B cell (primary cell): ENCODE data around the gene CEACAM5. TPM values are rescaled to one million over a fixed set of nuclear protein-coding genes. Genes with fewer than 3 reads are reported as not detected.
"Not testable (repeated sequence)": the region's sequence is repeated elsewhere in the genome, so short reads cannot be mapped to it uniquely, and the experiment has no call there.

ENCODE experiments used
- ATAC-seq: fragments of 200-7000 bp; cut with Tn5 transposase; one replicate; pipeline ENCODE4 v1.10.0; 2021; ENCODE audit warnings: low read depth, mild to moderate bottlenecking, moderate number of reproducible peaks, moderate library complexity
- CTCF ChIA-PET: fragments of 350-600 bp; sonication (Branson Sonifier 250); formaldehyde crosslinking; loops from one replicate; lab custom pipeline; 2021; ENCODE audit warnings: antibody characterized with exemption, inconsistent platforms; lab: Charles Lee
- POLR2A ChIA-PET: fragments of 350-600 bp; sonication (Branson Sonifier 250); formaldehyde crosslinking; loops from one replicate; lab custom pipeline; 2021; ENCODE audit warnings: antibody characterized with exemption; lab: Charles Lee
- DNase-seq: peaks from one replicate; pipeline ENCODE4 v3.0.0; 2013
- H2AFZ ChIP-seq: 2 replicates; pipeline ENCODE4 v1.6.1; 2012; ENCODE audit warnings: mild to moderate bottlenecking, low read depth, low read length; ENCODE audit not compliant: insufficient read depth, poor library complexity, severe bottlenecking
- H3K27ac ChIP-seq, 2 donors: 1 replicate in 1 of 2; 2 replicates in 1 of 2; pipeline ENCODE4 v1.5.1; 2012 to 2013; ENCODE audit warnings: low read length in 2 of 2, mild to moderate bottlenecking in 2 of 2, moderate library complexity in 1 of 2
- H3K27me3 ChIP-seq, 4 experiments: fragments of 200-600 bp in 1 of 4; sonication (generic) in 1 of 4; replicated peaks in 1 of 4; 1 replicate in 2 of 4; 2 replicates in 2 of 4; pipeline versions ENCODE4 v1.6.1 to v1.7.0; 2013 to 2016; ENCODE audit warnings: low read length in 3 of 4, mild to moderate bottlenecking in 2 of 4, mixed read lengths in 1 of 4, moderate library complexity in 1 of 4; ENCODE audit not compliant: insufficient read depth in 4 of 4, control insufficient read depth in 3 of 4; ENCODE audit errors: control extremely low read depth in 1 of 4
- H3K36me3 ChIP-seq, 2 experiments: replicated peaks in 1 of 2; 1 replicate in 1 of 2; 2 replicates in 1 of 2; pipeline versions ENCODE4 v1.6.1 to v1.7.1; 2013; ENCODE audit warnings: low read length in 1 of 2; ENCODE audit not compliant: insufficient read depth in 2 of 2, control insufficient read depth in 1 of 2; ENCODE audit errors: control extremely low read depth in 1 of 2, extremely low read depth in 1 of 2
- H3K4me1 ChIP-seq, 2 donors: fragments of 200-600 bp in 1 of 2; sonication (generic) in 1 of 2; 1 replicate in 1 of 2; 2 replicates in 1 of 2; pipeline versions ENCODE4 v1.5.1 to v1.6.1; 2013 to 2017; ENCODE audit warnings: low read length in 2 of 2; ENCODE audit not compliant: control insufficient read depth in 2 of 2, insufficient read depth in 2 of 2
- H3K4me2 ChIP-seq: replicated peaks from 2 replicates; pipeline ENCODE3; 2012; ENCODE audit warnings: mild to moderate bottlenecking, low read depth, low read length; ENCODE audit not compliant: poor library complexity, severe bottlenecking
- H3K4me3 ChIP-seq, 5 experiments: fragments of 200-600 bp in 1 of 5; sonication (generic) in 1 of 5; 1 replicate in 3 of 5; 2 replicates in 2 of 5; pipeline versions ENCODE4 v1.5.1 to v1.7.0; 2011 to 2016; ENCODE audit warnings: low read length in 4 of 5, mild to moderate bottlenecking in 4 of 5, low read depth in 2 of 5, control low read depth in 1 of 5, moderate library complexity in 1 of 5; ENCODE audit not compliant: insufficient read depth in 1 of 5; ENCODE audit errors: control extremely low read depth in 1 of 5, extremely low read depth in 1 of 5
- H3K79me2 ChIP-seq: fragments of 200-600 bp; sonication (generic); one replicate; pipeline ENCODE4 v1.6.0; 2016; ENCODE audit warnings: low read length; ENCODE audit not compliant: control insufficient read depth, insufficient read depth
- H3K9ac ChIP-seq: fragments of 200-600 bp; sonication (generic); 2 replicates; pipeline ENCODE4 v1.6.1; 2017; ENCODE audit warnings: mild to moderate bottlenecking, low read length, moderate library complexity
- H3K9me3 ChIP-seq, 3 donors: one replicate each; pipeline versions ENCODE4 v1.6.1 to v1.7.1; 2013; ENCODE audit warnings: low read length in 2 of 3; ENCODE audit not compliant: control insufficient read depth in 2 of 3, insufficient read depth in 1 of 3; ENCODE audit errors: control extremely low read depth in 1 of 3
- H4K20me1 ChIP-seq: 2 replicates; pipeline ENCODE4 v1.6.0; 2012; ENCODE audit warnings: mild to moderate bottlenecking, low read length; ENCODE audit not compliant: insufficient read depth, control insufficient read depth, poor library complexity, severe bottlenecking
- H3K27ac Mint-ChIP-seq: one replicate; pipeline ENCODE4 v1.8.0; 2021; ENCODE audit warnings: mixed read lengths
- H3K27me3 Mint-ChIP-seq: one replicate; pipeline ENCODE4 v1.8.0; 2021; ENCODE audit warnings: mixed read lengths
- H3K4me1 Mint-ChIP-seq: one replicate; pipeline ENCODE4 v1.8.0; 2021; ENCODE audit warnings: mixed read lengths
- H3K4me3 Mint-ChIP-seq: one replicate; pipeline ENCODE4 v1.8.0; 2021; ENCODE audit warnings: mixed read lengths
- H3K9me3 Mint-ChIP-seq: one replicate; pipeline ENCODE4 v1.8.0; 2022; ENCODE audit warnings: mixed read lengths; ENCODE audit not compliant: insufficient read depth
- EZH2 ChIP-seq: IDR thresholded peaks from 2 replicates; pipeline ENCODE4 v1.6.1; 2012; ENCODE audit warnings: borderline replicate concordance, low read depth, mild to moderate bottlenecking, moderate library complexity, low read length; ENCODE audit not compliant: insufficient read depth, poor library complexity, severe bottlenecking
- WGBS: methylation state at CpG from one replicate; pipeline ENCODE4 v1.1.5; 2013; ENCODE audit warnings: missing lambda C conversion rate; ENCODE audit not compliant: insufficient coverage; 5-methylcytosine and 5-hydroxymethylcytosine counted together
- intact Hi-C: fragments of 100-400 bp; cut with micrococcal nuclease; formaldehyde crosslinking; loops from one replicate; pipeline ENCODE4 v1.10.0; 2022
- polyA plus RNA-seq: library from polyadenylated mRNA; depleted of rRNA; stranded (reverse); fragments of >200 nt; gene quantifications from 2 replicates; pipeline ENCODE4 v1.2.3, GENCODE V29; 2012
- total RNA-seq, 2 donors: library from RNA; stranded (reverse); fragments of 120-200 nt in 1 of 2; gene quantifications; 1 replicate in 1 of 2; 2 replicates in 1 of 2; pipeline versions ENCODE4 v1.2.3 to v1.2.4, GENCODE V29; 2013 to 2022
- TF ChIP-seq, protein P1 (sequence below): fragments of 200-600 bp; IDR thresholded peaks from one replicate; pipeline ENCODE4 v1.8.0; 2022; ENCODE audit warnings: antibody characterized with exemption, mild to moderate bottlenecking

The CEACAM5 gene
- total and polyA plus RNA-seq, 2 donors (not counting 1 experiment from before 2014, with no cell fraction given) = not detected

DNA sequence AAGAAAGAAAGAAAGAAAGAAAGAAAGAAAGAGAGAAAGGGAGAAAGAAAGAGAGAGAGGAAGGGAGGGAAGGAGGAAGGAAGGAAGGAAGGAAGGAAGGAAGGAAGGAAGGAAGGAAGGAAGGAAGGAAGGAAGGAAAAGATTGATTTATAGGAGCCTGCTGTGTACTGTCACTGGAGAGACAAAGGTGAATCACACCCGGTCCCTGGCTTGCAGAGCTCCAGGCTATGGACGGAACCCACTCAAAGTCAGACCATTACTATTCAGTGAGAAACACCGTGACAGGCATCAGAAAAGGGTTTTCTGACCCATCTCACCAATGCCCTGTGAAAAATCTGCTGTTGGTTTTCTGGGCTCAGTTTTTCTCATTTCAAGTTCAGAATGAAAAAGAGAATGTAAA lies 39.6 kb downstream of the CEACAM5 start:
- Mint-ChIP-seq H3K9me3 (no peaks in the 10 kb centered on the region), H3K27ac (no peak overlapping the region), H3K27me3 (peaks cover 32% of the 10 kb centered on the region), H3K4me1 (peaks cover 11% of the 10 kb centered on the region), H3K4me3 (no peak overlapping the region)
- Histone ChIP-seq H3K36me3 (no peaks in the 10 kb centered on the region), H3K4me1 (peaks cover 10 to 20% of the 10 kb centered on the region in 2 donors), H3K27me3 (peaks cover 0 to 22% (median 8%) of the 10 kb centered on the region in 4 experiments), H3K27ac (no peak overlapping the region), H3K9ac (no peak overlapping the region), H3K9me3 (no peaks in the 10 kb centered on the region), H4K20me1 (no peaks in the 10 kb centered on the region), H2AFZ (no peak overlapping the region), H3K79me2 (no peaks in the 10 kb centered on the region), H3K4me3 (no peak overlapping the region), H3K4me2 (no peak overlapping the region)
- no peak for TF ChIP-seq EZH2
- TF ChIP-seq, protein P1, sequence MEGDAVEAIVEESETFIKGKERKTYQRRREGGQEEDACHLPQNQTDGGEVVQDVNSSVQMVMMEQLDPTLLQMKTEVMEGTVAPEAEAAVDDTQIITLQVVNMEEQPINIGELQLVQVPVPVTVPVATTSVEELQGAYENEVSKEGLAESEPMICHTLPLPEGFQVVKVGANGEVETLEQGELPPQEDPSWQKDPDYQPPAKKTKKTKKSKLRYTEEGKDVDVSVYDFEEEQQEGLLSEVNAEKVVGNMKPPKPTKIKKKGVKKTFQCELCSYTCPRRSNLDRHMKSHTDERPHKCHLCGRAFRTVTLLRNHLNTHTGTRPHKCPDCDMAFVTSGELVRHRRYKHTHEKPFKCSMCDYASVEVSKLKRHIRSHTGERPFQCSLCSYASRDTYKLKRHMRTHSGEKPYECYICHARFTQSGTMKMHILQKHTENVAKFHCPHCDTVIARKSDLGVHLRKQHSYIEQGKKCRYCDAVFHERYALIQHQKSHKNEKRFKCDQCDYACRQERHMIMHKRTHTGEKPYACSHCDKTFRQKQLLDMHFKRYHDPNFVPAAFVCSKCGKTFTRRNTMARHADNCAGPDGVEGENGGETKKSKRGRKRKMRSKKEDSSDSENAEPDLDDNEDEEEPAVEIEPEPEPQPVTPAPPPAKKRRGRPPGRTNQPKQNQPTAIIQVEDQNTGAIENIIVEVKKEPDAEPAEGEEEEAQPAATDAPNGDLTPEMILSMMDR = no peak
- DNase-seq = no peak
- intact Hi-C loops = loop anchor here (5.0 kb wide), 1 partner anchor 106 kb away; no protein-coding TSS in a partner anchor
- no peak for ATAC-seq
- POLR2A ChIA-PET = no interaction called here
- WGBS = 91% methylated on average over 3 of the region's 3 CpGs
- CTCF ChIA-PET = interaction anchor here (2.2 kb wide), 1 partner anchor 37 kb away, joined by 6 read pairs; no protein-coding TSS in a partner anchor

- WGBS = 64% methylated on average over 2 of the region's 10 CpGs
- peaks cover 8 to 10% of the 10 kb centered on the region in 2 donors for H3K4me1 ChIP-seq
- H3K36me3 ChIP-seq = not testable (repeated sequence)
Measured at GRCh38 chr19:41750248-41751134, 42.1 kb downstream of the CEACAM5 start.

More at GRCh38 chr19:41750248-41751134, 42.1 kb downstream of the CEACAM5 start:
- H3K9me3 ChIP-seq, H3K4me2 ChIP-seq, H3K27ac Mint-ChIP-seq, H3K79me2 ChIP-seq, H3K4me3 Mint-ChIP-seq, H3K4me1 Mint-ChIP-seq, H4K20me1 ChIP-seq, DNase-seq, H2AFZ ChIP-seq, intact Hi-C loops, H3K27ac ChIP-seq, H3K4me3 ChIP-seq, ATAC-seq, H3K9ac ChIP-seq, POLR2A ChIA-PET, H3K9me3 Mint-ChIP-seq: not testable (repeated sequence)
- H3K27me3 ChIP-seq = peaks cover 0 to 22% (median 8%) of the 10 kb centered on the region in 4 experiments
- H3K27me3 Mint-ChIP-seq = peaks cover 37% of the 10 kb centered on the region
- CTCF ChIA-PET = interaction anchor here (0.7 to 5.6 kb wide), 5 partner anchors 34 to 120 kb away, joined by 3 to 114 read pairs (median 73); no protein-coding TSS in a partner anchor
